Measurements from ENCODE around the gene NTNG1. TPM values are rescaled to one million over a fixed set of nuclear protein-coding genes. Genes with fewer than 3 reads are reported as not detected.

Gene NTNG1
- total RNA-seq, 2 experiments from 2014 or later, result not detected

DNA sequence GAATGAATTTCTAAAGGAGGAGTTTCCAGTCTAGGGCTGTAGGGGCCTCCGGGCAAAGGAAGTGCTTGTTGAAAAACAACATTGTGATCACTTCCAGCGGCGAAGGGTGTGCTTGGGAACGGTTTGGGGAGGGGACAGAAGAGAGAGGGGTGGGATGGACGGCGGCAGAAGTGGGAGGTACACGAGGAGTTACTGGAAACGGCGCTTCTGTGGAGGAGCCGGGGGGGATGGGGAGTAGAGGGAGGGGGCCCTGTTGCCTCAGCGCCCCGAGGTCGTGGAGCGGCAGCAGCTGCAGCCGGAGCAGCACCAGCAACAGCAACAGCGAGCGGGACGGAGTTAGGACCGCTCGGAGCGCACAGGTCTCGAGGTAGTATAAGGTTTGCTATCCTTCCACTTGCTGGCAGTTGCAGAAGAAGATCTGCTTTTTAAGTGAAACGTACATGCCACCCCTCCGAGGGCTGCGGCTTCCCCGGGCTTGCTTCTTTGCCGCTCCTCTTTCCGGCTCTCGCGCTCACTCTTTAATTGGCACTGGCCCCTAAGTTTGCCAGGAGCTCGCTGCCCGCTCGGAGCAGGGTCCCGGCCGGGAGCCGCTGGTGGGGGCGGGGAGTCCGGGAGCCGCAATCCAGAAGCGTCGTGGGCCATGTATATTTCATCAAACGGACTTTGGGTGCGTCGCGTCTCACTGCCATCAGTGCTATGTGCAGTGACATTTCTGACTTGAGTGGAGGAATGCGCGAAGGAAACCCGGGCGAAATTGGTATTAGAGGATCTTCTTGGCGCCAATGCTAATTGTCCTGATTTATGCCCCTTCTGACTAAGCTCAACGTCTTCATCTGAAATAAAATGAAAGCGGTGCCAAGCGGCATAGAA lies 771 bp upstream of the NTNG1 start:
- Histone ChIP-seq H3K36me3 (ENCODE audit: insufficient read depth, low read length) (no peaks in the 10 kb centered on the region), H3K9me3 (ENCODE audit: control insufficient read depth in 1 of 2, insufficient read depth in 1 of 2, low read length in 2 of 2) (peaks cover 0 to 10% of the 10 kb centered on the region in 2 experiments), H3K27me3 (ENCODE audit: control insufficient read depth in 1 of 2, insufficient read depth in 2 of 2, low read length in 2 of 2) (peaks cover 16 to 77% of the 10 kb centered on the region in 2 experiments), H3K4me3 (ENCODE audit: low read length) (peak overlapping the region; percentile 43), H3K4me1 (ENCODE audit: insufficient read depth, low read length) (peaks cover 19% of the 10 kb centered on the region), H3K27ac (ENCODE audit: low read depth in 1 of 2, low read length in 2 of 2) (no peak overlapping the region)
- DNase-seq, result peak in 5 of 14 experiments; percentile 2 to 36 (median 27)
- peak; percentile 57 for ATAC-seq (ENCODE audit: poor library complexity)
- Mint-ChIP-seq H3K36me3 (ENCODE audit: low read depth) (no peaks in the 10 kb centered on the region), H3K27me3 (peaks cover 76% of the 10 kb centered on the region), H3K27ac (no peak overlapping the region), H3K9me3 (no peaks in the 10 kb centered on the region), H3K4me1 (ENCODE audit: low read depth) (peaks cover 24% of the 10 kb centered on the region), H3K4me3 (peak overlapping the region; percentile 85)
- ChIA-PET POLR2A (no interaction called here), CTCF (no interaction called here)
- TF ChIP-seq, protein P1, sequence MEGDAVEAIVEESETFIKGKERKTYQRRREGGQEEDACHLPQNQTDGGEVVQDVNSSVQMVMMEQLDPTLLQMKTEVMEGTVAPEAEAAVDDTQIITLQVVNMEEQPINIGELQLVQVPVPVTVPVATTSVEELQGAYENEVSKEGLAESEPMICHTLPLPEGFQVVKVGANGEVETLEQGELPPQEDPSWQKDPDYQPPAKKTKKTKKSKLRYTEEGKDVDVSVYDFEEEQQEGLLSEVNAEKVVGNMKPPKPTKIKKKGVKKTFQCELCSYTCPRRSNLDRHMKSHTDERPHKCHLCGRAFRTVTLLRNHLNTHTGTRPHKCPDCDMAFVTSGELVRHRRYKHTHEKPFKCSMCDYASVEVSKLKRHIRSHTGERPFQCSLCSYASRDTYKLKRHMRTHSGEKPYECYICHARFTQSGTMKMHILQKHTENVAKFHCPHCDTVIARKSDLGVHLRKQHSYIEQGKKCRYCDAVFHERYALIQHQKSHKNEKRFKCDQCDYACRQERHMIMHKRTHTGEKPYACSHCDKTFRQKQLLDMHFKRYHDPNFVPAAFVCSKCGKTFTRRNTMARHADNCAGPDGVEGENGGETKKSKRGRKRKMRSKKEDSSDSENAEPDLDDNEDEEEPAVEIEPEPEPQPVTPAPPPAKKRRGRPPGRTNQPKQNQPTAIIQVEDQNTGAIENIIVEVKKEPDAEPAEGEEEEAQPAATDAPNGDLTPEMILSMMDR (IDR thresholded peaks at IDR 0.05), result no peak
- intact Hi-C loops (cut with DNase I, micrococcal nuclease), result no loop called here

DNA sequence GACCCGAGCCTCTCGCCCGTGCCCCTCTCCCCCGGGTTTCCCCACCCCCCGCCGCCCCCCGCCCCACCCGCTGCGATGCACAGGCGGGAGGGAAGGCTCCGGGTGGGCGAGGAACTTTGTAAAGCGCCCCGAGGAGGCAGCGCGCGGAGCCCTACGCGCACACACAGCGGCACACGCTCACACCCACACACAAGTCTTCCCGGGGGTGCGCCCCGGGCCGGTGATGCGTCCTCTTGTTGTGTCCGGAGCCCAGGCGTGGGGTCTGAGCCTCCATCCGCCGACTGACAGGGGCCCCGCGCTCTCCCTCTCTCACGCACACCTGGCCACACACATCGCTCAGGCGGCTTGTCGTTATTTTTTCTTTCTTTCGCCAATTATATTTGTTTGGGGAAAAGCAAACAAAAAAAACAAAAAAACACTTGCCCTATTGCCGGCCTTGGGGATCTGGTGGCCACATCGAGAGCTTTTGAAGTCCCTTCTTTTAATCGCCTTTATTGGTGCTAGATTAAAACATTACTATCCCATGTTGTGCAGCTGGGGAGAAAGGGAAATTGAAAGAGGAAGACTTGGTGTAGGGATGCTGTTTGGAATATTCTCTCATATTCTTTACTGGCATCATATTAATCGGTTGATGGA lies 770 bp downstream of the NTNG1 start:
- DNase-seq, result peak in 2 of 14 experiments; percentile 7 to 25
- TF ChIP-seq, protein P1 (IDR thresholded peaks at IDR 0.05), result no peak
- Histone ChIP-seq H3K27me3 (ENCODE audit: control insufficient read depth in 1 of 2, insufficient read depth in 2 of 2, low read length in 2 of 2) (peaks cover 16 to 78% of the 10 kb centered on the region in 2 experiments), H3K4me3 (ENCODE audit: low read length) (peak overlapping the region; percentile 43), H3K36me3 (ENCODE audit: insufficient read depth, low read length) (no peaks in the 10 kb centered on the region), H3K4me1 (ENCODE audit: insufficient read depth, low read length) (peaks cover 19% of the 10 kb centered on the region), H3K9me3 (ENCODE audit: control insufficient read depth in 1 of 2, insufficient read depth in 1 of 2, low read length in 2 of 2) (peaks cover 0 to 10% of the 10 kb centered on the region in 2 experiments), H3K27ac (ENCODE audit: low read depth in 1 of 2, low read length in 2 of 2) (no peak overlapping the region)
- peak overlapping the region; percentile 75 for H3K4me3 Mint-ChIP-seq
- intact Hi-C loops (cut with DNase I, micrococcal nuclease), result loop anchor here in 1 of 2 experiments (2.0 kb wide), 1 partner anchor 85 kb away; the partner anchor contains the start of gene PRMT6
- no peak for ATAC-seq (ENCODE audit: poor library complexity)
- H3K36me3 Mint-ChIP-seq (ENCODE audit: low read depth), result no peaks in the 10 kb centered on the region
- ChIA-PET CTCF (no interaction called here), POLR2A (no interaction called here)
- H3K4me1 Mint-ChIP-seq (ENCODE audit: low read depth), result peaks cover 24% of the 10 kb centered on the region
- H3K27ac Mint-ChIP-seq, result no peak overlapping the region
- peaks cover 83% of the 10 kb centered on the region for H3K27me3 Mint-ChIP-seq
- no peaks in the 10 kb centered on the region for H3K9me3 Mint-ChIP-seq

DNA sequence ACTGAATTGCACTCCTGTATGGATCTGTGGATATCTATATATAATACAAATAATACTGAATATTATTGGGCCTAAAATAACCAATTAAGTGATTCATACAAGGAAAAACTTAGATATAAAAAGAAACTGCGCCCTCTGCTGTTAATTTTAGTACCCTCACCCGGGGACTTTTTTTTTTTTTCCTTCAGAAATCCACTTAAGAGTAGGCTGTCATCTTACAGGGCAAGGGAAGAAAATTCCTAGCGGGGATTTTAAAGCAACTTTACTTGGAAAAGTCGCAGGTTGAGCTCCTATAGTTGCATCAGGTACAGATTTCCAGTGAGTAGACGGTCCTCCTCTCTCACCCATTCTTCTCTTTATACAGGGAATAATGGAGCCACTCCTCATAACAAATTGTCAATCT lies 1.3 kb downstream of the NTNG1 start:
- no peaks in the 10 kb centered on the region for H3K36me3 Mint-ChIP-seq (ENCODE audit: low read depth)
- intact Hi-C loops (cut with DNase I, micrococcal nuclease), result loop anchor here in 1 of 2 experiments (2.0 kb wide), 1 partner anchor 85 kb away; the partner anchor contains the start of gene PRMT6
- Histone ChIP-seq H3K27ac (ENCODE audit: low read depth in 1 of 2, low read length in 2 of 2) (no peak overlapping the region), H3K4me1 (ENCODE audit: insufficient read depth, low read length) (peaks cover 19% of the 10 kb centered on the region), H3K9me3 (ENCODE audit: control insufficient read depth in 1 of 2, insufficient read depth in 1 of 2, low read length in 2 of 2) (peaks cover 0 to 10% of the 10 kb centered on the region in 2 experiments), H3K4me3 (ENCODE audit: low read length) (peak overlapping the region; percentile 43), H3K27me3 (ENCODE audit: control insufficient read depth in 1 of 2, insufficient read depth in 2 of 2, low read length in 2 of 2) (peaks cover 14 to 76% of the 10 kb centered on the region in 2 experiments), H3K36me3 (ENCODE audit: insufficient read depth, low read length) (no peaks in the 10 kb centered on the region)
- no peaks in the 10 kb centered on the region for H3K9me3 Mint-ChIP-seq
- CTCF ChIA-PET, result interaction anchor here (0.6 kb wide), 1 partner anchor 125 kb away, joined by 4 read pairs; no protein-coding TSS in a partner anchor
- ATAC-seq (ENCODE audit: poor library complexity), result no peak
- DNase-seq, result peak in 3 of 14 experiments; percentile 18 to 33 (median 19)
- peaks cover 24% of the 10 kb centered on the region for H3K4me1 Mint-ChIP-seq (ENCODE audit: low read depth)
- no peak overlapping the region for H3K27ac Mint-ChIP-seq
- TF ChIP-seq, protein P1 (IDR thresholded peaks at IDR 0.05), result peak; percentile 72
- H3K27me3 Mint-ChIP-seq, result peaks cover 80% of the 10 kb centered on the region
- POLR2A ChIA-PET, result no interaction called here
- H3K4me3 Mint-ChIP-seq, result peak overlapping the region; percentile 75

Measured in CD4-positive, alpha-beta T cell (primary cell).